GM18868 (cell line): ENCODE data around the gene DMGDH.
"Not testable (repeated sequence)": the region's sequence is repeated elsewhere in the genome, so short reads cannot be mapped to it uniquely, and the experiment has no call there.

Source experiments
- ATAC-seq: cut with Tn5 transposase; IDR thresholded peaks from one replicate; pipeline ENCODE4 v1.9.1; 2021; ENCODE audit warnings: mild to moderate bottlenecking, moderate library complexity; ENCODE audit not compliant: unreplicated experiment

Gene DMGDH

DNA sequence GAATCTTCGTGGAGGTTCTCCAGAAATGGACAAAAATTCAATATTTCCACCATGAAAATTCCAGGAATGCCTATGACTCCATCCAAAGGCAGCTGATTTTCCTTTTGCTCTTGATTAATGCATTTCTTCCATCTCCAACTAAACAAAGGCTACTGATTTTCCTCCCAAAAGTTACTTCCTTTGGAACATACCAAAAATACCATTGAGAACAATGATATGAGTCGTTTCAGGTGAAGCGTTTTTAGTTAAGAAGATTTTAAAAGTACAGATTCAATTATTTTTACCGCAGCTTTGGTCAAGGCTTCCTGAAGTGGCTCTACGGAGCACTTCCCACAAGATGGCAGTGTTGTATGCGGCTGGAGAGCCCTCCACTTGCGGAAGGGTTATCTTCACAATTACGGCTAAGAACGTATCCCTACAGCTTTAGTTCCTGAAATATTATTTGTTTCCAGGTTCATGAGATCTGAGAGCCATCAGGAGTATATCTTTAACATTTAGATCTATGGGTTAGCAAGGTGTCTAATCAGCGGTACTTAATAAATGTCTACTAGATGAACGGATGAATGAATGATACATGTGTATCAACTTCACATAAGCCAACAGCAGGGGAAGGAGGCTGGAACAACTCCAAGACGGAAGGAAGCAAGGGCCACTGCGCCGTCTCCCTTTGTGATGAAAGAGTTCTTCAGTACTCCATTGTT lies 48.5 kb downstream of the DMGDH start:
- ATAC-seq: no peak

DNA sequence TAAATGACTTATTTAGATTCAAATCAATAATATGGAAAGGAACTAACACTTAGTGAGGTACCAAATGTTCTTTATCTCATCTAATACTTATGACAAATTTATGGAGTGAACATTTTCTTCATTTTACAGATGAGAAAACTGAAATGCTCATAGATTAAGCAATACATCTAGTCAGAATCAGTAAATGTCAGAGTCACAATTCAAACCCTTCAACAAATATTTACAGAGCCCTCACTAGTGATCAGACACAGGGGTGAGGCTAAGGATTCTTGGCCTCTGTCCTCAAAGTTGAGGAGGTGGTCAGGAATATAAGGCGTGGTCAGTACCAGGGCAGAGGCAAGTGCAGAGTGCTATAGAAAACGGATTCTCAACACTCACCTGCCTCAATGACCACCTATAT lies 54.8 kb downstream of the DMGDH start:
- ATAC-seq: no peak

DNA sequence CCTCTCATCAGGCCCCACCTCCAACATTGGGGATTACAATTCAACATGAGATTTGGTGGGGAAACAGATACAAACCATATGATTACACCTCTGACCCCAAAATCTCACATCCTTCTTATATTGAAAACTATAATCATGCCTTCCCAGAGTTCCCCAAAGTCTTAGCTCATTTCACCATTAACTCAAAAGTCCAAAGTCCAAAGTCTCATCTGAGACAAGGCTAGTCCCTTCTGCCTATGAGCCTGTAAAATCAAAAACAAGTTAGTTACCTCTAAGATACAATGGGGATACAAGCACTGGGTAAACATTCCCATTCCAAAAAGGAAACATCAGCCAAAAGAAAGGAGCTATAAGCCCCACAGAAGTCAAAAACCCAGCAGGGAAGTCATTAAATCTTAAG lies 57.6 kb downstream of the DMGDH start:
- ATAC-seq: no peak

DNA sequence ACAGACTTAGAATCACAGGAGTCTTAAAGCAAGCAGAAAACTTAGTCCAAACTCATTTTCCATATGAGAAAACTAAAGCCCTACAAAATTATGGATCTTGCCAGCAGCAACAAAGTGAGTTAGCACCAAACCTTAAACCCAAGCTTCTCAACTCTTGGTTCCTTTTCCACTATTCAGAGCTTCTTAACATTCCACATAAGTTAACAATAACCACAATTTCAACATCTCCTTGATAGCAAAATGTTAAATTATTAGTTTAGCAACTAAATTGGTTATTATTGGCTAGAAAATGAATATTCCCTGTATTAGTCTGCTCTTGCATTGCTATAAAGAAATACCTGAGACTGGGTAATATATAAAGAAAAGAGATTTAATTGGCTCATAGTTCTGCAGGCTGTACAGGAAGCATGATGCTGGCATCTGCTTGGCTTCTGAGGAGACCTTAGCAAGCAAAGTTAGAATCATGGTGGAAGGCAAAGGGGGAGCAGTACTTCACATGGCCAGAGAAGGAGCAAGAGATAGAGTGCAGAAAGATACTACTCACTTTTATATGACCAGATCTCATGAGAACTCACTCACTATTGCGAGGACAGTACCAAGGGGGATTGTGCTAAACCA lies 58.1 kb downstream of the DMGDH start:
- no peak for ATAC-seq

DNA sequence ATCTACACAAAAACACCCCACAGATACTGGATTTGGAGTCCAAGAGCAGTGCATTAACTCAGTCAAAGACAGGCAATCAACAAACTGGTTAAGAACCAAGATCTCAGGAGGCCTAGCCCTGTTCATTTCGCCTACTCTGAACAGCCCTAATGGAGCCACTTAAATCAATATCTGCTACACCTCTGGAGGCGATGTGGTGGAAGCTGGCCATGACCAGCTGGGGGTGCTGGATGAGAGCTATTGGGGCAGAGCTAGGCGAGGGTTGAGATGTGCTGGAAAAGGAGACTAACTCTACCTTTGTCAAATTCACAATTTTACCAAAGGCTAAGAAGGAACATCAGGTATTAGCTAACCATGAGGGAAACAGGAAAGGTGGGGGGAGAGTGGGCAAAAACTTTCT lies 61.1 kb downstream of the DMGDH start:
- no peak for ATAC-seq

DNA sequence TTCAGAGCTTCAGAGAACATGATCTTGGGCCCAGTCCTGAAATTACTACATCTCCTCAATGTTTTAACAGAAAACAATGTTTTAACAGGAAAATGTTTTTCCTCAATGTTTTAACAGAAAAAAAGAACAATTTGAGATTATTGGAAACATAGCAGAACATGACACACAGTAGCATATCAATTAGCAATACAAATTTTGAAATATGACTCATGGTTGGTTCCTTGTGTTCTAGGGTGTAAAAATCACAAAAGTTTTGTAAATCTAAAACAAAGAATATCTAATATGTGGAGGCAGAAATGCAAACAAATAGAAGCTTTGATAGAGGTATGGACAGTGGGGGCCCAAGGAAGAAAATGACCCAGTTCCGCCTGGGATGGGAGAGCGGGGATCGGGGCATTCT lies 61.6 kb downstream of the DMGDH start:
- no peak for ATAC-seq

DNA sequence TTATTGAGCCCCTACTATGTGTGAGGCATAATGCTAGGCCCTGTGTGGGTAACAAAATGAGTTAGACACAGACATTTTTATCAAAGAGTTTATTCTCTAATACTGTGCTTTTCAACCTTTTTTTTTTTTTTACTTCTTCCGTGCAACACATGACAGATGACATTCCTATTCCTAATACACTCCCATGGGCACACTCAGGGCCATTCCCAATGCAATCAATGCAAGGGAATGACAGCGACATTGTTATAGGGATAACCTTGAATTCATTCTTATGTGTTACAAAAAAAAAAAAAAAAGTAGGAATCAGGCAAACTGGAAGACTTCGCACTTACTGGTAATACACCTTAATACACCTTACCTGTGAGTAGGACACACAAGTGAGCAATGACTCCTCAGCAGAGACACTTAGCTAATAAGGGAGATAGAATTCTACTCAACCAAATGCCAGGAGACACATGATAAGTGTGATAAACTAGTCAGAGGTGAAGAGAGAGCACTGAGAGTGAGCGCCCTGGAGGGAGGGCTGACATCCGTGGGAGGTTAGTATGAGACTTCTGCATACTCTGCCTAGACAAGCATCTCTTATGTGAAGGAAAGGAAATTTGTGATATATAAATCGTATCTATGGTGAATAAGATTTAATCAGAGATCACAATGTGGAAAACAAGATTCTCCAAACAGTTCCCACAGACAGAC lies 63.4 kb downstream of the DMGDH start:
- no peak for ATAC-seq

DNA sequence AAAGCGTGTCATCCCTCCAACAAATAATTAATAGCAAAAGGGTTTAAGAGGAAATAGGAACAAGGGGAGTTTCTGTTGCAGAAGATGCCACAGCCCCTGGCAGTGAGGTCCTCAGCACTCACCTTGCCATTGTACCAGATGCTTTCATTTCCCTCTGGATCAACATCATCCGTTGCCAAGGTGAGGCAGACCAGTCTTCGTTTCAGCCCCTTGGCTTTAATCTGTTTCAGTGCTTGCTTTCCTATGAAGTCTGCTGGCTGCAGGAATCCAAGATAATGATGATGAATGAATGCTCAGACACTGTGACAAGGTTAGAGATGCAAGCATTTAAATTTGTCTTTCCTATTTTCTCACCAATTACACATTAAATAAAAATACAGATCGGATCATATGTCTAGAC lies 64.3 kb downstream of the DMGDH start:
- ATAC-seq: no peak

DNA sequence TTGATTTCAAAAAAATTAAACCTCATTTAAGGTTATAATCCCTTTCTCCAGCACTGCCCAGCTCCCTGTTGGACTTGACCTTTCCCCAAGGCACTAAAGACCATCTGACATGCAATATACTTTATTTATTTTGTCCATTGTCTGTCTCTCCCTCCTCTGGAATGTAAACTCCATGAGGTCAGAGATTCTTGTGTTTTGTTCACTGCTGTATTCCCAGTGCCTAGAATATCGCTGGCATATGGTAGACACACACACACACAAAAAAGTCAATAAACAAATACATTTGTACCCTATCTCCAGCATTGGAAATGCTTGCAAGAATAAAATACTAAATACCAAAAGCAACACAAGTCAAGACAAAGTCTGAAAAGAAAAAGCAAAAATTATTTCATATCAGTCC lies 67.1 kb downstream of the DMGDH start:
- no peak for ATAC-seq

DNA sequence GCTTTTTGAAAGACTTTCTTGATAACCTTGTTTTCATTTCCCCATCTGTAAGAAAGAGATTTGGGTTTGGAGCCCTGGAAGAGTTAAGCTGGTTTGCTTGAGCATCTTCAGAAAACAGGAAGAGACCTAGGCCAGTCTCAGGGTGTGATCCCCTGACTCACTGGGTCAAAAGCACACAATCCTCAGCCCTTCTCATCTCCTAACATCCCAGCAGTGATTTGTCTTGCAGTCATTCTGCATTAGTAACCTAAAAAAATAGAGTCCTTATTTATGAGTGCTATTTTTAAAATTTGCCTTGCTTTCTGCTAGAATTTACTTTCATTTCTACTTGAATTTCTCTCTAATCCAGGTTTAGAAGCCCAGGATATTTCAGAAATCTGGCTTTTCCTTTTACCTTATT lies 68.0 kb downstream of the DMGDH start:
- no peak for ATAC-seq

DNA sequence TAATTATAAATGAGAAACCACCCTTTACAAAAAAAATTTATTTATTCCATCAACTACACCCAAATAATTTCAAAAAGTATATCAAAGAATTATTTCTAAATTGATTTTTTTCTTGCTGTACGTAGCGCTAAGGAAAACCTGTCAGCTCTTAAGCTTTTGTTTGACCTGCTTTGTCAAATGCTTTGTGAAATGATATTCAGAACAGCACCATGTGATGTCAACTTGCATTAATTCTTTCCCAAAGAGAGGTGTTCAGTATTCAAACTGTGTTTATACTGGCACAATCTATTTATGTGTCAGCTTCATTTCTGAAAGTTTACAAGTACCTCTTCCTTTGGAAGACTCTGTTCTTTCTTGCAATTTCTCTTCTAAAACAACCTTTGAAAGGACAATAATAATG lies 72.4 kb downstream of the DMGDH start:
- ATAC-seq: no peak

DNA sequence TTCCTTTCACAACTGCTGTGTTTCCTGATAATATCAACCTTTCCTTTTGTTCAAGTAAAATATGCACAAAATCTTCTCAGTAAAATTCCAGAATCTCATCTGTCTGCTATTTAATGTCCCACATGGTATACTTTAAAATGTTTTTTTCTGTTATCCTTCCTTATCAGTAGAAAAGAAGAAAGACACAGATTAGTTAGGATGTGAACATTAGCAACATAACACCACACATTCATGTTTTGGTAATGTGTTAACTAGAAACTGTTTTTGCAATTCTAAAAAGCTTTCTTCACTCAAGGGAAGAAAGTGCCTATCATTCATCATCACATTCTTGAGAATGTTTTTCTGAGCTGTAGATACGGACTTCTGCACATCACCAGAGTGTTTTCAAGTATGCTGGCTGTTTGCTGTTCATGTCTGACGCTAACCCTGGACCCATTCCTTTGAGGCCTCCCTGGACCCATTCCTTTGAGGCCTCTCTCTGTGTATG lies 73.9 kb downstream of the DMGDH start:
- no peak for ATAC-seq

DNA sequence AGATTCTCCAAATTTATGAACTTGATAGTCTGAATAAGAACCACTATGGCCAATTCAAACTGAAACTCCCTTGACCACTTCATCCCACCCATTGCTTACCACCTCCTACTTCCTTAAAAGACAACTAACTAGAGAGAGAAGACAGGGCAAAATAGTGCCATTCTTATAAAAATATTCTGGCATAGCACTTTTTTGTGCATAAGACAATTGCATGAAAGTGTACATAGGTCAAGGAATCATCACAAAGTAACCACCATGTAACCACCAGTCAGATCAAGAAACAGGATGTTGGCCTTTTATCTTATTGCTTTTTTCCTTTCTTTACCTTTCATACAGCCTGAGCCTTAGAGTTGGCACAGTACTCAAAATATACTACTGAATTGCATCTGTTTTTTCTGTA lies 76.3 kb downstream of the DMGDH start:
- no peak for ATAC-seq

DNA sequence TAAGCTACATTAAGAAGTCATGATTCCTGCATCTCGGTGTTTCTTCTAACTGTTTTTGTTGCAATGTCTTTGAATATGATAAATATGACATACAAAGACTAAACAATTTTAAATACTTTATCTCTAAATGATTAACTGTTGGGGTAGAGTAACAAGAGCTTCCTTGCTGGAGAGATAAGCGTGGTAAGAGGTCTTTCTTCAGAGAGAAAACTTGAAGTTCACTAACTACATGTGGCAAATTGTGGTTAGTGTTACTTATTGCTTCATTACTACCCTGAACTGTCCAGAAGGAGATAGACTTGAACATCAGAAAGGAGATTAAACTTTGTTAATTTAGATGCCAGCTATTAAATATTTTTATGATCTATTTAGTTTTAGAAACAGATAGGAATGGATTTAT lies 77.3 kb downstream of the DMGDH start:
- ATAC-seq: no peak

DNA sequence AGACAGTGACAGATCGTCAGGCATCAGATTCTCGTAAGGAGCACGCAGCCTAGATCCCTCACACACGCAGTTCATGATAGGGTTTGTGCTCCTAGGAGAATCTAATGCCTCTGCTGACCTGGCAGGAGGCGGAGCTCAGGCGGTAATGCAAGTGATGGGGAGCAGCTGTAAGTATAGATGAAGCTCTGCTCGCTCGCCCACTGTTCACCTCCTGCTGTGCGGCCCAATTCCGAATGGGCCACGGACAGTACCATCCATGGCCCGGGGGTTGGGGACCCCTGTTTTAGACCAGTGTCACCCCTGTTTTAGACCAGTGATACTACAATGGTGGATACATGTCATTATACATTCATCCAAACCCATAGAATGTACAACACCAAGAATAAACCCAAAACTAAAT lies 80.4 kb downstream of the DMGDH start:
- no peak for ATAC-seq

DNA sequence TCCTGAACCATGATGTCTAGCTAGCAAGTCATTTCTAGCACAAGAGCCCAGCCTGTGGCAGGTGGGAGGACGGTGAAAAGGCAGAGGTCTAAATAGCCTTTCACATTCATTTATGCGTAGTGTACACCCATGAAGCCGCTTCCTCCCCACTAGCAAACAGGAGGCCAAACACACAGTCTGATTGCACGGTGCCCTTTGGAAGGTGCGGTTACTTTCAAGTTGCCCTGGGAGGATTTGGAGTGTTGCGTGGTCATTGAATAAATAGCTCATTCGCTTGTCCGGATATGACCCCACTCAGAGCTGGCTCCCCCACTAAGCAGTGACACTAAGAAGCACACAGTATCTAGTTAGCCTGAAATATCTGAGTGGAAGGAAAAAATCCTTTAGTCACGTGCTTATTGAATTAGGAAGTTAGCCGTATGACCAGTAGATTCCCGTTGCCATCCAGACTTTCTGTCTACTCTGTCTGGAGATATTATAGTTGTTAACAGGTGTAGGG lies 83.7 kb downstream of the DMGDH start:
- peak; percentile 47 for ATAC-seq

DNA sequence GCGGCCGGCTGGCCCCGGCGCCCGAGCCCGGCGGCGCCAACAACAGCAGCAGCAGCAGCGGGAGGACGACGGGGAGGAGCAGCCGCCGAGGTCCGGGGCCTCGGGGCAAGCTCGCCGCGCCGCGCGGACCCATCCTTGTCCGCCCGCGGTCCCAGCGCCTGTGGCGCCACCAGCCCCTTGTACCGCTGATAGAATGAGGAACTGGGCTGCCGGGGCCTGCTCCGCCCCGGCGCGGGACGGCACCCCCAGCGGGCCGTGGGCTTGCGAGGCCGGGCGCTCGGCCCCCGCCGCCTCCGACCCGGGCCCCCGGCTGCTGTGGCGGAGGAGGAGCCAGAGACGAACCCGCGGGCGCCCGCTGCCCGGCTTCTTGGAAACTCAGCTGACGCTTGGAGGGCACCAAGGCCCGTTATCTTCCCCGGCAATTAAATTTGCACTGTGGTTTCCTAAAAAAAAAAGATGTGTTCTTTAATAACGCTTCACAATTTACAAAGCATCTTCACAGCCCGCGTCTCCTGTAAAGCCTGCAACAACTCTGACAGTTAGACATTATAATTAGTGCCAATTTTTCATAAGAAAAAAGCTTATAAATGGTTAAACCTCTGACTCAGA lies 84.3 kb downstream of the DMGDH start, which contains the start of gene ARSB:
ARSB (minus strand) TSS at position 195 of the 609 bp plus-strand sequence; CDS start at position 133, 62 bp downstream.
- ATAC-seq: peak; percentile 46

DNA sequence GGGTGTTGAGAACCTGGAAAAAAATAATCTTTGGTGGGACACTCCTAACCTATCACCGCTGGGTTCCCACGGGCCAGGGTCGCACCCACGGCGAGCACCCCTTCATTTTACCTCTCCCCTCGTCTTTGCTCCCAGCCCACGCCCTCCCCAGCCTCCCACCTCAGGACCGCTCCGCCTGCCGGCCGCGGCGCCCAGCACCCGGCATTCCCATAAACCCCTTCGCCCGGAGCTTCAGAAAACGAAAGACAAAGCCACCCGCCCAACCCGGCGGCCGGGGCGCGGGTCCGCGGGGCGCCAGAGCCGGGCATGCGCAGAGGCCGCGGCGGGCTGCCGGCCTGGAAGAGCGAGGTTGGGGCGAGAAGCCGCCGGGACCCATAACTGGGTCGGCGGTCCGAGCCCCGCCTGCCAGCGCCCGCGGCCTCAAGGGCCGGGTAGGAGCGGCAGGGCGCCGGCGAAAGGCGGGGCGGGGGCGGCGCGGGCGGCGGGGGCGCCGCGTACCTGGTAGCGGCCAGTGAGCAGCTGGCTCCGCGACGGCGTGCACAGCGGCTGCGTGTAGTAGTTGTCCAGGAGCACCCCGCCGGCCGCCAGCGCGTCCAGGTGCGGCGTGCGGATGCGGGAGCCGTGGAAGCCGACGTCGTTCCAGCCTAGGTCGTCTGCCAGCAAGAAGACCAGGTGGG lies 84.9 kb downstream of the DMGDH start:
- ATAC-seq: peak; percentile 46

DNA sequence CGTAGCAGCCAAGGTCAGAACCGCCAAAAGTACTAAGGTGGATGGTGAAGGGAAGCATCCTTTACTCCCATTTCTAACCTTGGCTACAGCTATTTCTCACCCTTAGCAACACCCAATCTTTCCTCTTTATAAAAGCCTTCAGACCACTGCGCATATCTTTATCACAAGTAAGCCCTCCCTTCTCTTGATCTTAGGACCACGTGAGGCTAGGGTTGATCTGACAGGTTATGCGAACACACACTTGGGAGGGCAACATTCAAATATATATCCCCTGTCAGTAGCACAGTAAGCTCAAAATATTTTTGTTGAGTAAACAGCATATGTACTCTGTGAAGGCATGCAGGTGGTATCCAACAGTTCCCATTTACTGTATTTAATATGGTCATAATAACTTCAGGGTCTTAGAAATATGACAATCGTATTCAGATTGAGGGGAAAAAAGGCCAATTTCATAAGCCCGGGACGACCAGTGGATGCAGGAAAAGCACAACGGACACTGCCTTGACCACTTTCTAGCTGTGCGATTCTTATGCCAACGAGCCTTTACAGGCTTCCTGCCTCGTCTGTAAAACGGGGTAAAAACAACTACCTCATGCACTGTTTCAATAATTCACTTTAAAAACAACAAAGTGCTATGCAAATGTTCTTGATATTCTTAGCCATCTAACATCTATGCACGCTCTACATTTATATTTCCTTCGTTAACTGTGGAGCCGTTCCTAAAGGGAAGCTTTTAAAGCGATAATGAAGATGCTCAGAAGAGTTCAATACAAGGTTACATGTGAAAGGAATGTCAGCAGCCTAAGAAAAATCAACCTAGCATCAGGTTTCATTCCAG lies 85.7 kb downstream of the DMGDH start:
- ATAC-seq: no peak

DNA sequence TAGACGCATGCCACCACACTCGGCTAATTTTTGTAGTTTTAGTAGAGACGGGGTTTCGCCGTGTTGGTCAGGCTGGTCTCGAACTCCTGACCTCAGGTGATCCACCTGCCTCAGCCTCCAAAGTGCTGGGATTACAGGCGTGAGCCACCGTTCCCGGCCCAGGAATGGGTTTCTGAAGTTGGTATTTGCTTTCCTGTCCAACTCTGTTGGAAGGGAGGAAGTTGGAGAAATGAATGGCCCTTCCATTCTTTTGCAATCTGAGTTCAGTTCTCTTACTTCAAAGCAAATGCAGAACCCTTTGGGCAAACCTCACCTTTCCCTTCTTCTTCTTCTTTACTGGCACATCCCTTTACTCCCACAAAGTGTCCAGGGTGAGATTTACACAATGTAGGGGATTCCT lies 86.3 kb downstream of the DMGDH start:
- not testable (repeated sequence) for ATAC-seq
